Stimulated activated CD4-positive, alpha-beta T cell treated with anti-CD3 and anti-CD28 coated beads, TNF-alpha, amount 100 ng/mL, for 24 hours (primary cell): ENCODE results near the gene PPP1R14C.

Experiments
- DNase-seq, 3 experiments: peaks; one replicate each; pipeline ENCODE4 v3.0.0-alpha.2; 2020; ENCODE audit warnings: low read depth in 3 of 3

PPP1R14C gene

GRCh38 chr6:150195996-150196417 lies 53.2 kb downstream of the PPP1R14C start:
- DNase-seq: no peak

- DNase-seq: no peak
These were observed 54.3 kb downstream of the PPP1R14C start for GRCh38 chr6:150196942-150197745.

- no peak for DNase-seq
These were observed 55.7 kb downstream of the PPP1R14C start for GRCh38 chr6:150198532-150198931.

- no peak for DNase-seq
These were observed 56.4 kb downstream of the PPP1R14C start for GRCh38 chr6:150199241-150199640.

- DNase-seq: no peak
These were observed 57.7 kb downstream of the PPP1R14C start for GRCh38 chr6:150200428-150201100.

- DNase-seq: no peak
These were observed 58.4 kb downstream of the PPP1R14C start for GRCh38 chr6:150201285-150201684.

- no peak for DNase-seq
These were observed 59.0 kb downstream of the PPP1R14C start for GRCh38 chr6:150201772-150202329.

GRCh38 chr6:150202404-150202803 lies 59.6 kb downstream of the PPP1R14C start:
- no peak for DNase-seq

GRCh38 chr6:150202934-150203333 lies 60.1 kb downstream of the PPP1R14C start:
- DNase-seq: no peak

- DNase-seq: no peak
These were observed 60.5 kb downstream of the PPP1R14C start for GRCh38 chr6:150203378-150203777.

- no peak for DNase-seq
These were observed 61.2 kb downstream of the PPP1R14C start for GRCh38 chr6:150203871-150204545.

- DNase-seq: no peak
These were observed 62.0 kb downstream of the PPP1R14C start for GRCh38 chr6:150204705-150205472.

- DNase-seq: no peak
These were observed 65.2 kb downstream of the PPP1R14C start for GRCh38 chr6:150207931-150208570.

- DNase-seq: no peak
These were observed 65.9 kb downstream of the PPP1R14C start for GRCh38 chr6:150208611-150209352.

- no peak for DNase-seq
These were observed 66.6 kb downstream of the PPP1R14C start for GRCh38 chr6:150209415-150209814.

GRCh38 chr6:150211700-150212511 lies 69.1 kb downstream of the PPP1R14C start:
- DNase-seq: no peak

GRCh38 chr6:150212778-150213177 lies 69.9 kb downstream of the PPP1R14C start:
- DNase-seq: no peak

- DNase-seq: no peak
These were observed 70.5 kb downstream of the PPP1R14C start for GRCh38 chr6:150213301-150213700.

- DNase-seq: no peak
These were observed 71.5 kb downstream of the PPP1R14C start for GRCh38 chr6:150214310-150214709.
